GM10266 (cell line): Measurements from ENCODE around the gene TNS4.
A peak's percentile ranks its signal among the peaks of the same experiment; 100 is the strongest.

Source experiments
- DNase-seq: peaks from one replicate; pipeline ENCODE4 v3.0.0; 2012; ENCODE audit errors: extremely low spot score
- TF ChIP-seq, protein P1 (sequence below): IDR thresholded peaks from 2 replicates; pipeline ENCODE4 v1.5.1; 2012; ENCODE audit warnings: mild to moderate bottlenecking, low read depth; ENCODE audit not compliant: control insufficient read depth, insufficient read depth; ENCODE audit errors: missing control alignments

TNS4 gene

DNA sequence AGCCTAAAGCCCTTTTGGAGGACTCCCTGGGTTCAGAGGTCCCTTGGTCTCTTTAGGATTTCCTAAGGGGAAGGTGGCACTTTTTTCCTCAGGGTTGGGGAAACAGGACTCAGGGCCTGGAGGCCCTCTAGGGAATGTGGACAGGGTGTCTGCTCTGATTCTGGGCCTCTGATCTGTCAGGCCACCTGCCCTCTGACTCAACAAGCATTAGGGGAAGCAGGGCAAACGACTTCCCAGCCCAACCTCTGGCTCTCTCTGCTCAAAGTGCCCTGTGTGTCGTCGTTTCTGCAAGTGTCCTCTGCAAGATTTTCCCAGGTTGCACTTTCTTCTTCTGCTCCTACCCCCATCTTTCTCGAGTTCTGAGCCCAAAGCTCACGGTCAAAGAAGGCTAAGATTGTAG lies 64.8 kb downstream of the TNS4 start:
- TF ChIP-seq, protein P1, sequence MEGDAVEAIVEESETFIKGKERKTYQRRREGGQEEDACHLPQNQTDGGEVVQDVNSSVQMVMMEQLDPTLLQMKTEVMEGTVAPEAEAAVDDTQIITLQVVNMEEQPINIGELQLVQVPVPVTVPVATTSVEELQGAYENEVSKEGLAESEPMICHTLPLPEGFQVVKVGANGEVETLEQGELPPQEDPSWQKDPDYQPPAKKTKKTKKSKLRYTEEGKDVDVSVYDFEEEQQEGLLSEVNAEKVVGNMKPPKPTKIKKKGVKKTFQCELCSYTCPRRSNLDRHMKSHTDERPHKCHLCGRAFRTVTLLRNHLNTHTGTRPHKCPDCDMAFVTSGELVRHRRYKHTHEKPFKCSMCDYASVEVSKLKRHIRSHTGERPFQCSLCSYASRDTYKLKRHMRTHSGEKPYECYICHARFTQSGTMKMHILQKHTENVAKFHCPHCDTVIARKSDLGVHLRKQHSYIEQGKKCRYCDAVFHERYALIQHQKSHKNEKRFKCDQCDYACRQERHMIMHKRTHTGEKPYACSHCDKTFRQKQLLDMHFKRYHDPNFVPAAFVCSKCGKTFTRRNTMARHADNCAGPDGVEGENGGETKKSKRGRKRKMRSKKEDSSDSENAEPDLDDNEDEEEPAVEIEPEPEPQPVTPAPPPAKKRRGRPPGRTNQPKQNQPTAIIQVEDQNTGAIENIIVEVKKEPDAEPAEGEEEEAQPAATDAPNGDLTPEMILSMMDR = no peak

GRCh38 chr17:40433551-40434415 lies 67.6 kb downstream of the TNS4 start:
- no peak for DNase-seq
- TF ChIP-seq, protein P1 = peak; percentile 40

More for the DNA sequence above, 64.8 kb downstream of the TNS4 start:
- no peak for DNase-seq

DNA sequence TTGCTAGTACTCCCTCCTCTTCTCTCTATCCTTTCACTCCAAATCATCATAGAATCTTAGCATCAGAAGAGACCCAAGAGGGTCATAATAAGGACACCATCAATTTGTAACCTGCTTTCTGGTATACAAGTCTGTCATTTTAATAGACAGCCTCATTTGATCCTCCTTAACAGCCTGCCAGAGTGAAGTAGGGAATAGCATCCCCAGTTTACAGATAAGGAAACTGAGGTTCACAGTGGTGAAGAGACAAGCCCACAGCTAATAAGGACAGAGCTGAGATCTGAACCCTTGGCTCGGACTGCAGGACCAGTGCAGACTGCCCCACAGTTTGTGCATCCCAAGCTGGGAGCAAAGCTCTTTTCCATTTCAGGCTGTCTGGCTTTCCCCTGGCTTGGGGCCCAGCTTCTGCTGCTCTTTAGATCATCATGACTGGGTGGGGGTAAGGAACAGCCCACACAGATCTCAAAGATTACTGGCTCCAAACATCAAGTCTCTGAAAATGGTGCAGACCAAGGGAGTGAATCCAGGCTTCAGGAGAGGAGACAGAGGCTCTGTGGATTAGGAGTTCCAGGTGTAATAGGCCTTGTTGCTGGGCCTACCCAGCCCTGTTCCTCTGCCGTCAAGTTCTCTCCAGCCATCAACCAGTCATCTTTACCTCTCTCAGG lies 68.4 kb downstream of the TNS4 start:
- TF ChIP-seq, protein P1 = no peak
- no peak for DNase-seq

GRCh38 chr17:40431231-40431602 lies 70.2 kb downstream of the TNS4 start:
- DNase-seq = no peak
- TF ChIP-seq, protein P1 = no peak

DNA sequence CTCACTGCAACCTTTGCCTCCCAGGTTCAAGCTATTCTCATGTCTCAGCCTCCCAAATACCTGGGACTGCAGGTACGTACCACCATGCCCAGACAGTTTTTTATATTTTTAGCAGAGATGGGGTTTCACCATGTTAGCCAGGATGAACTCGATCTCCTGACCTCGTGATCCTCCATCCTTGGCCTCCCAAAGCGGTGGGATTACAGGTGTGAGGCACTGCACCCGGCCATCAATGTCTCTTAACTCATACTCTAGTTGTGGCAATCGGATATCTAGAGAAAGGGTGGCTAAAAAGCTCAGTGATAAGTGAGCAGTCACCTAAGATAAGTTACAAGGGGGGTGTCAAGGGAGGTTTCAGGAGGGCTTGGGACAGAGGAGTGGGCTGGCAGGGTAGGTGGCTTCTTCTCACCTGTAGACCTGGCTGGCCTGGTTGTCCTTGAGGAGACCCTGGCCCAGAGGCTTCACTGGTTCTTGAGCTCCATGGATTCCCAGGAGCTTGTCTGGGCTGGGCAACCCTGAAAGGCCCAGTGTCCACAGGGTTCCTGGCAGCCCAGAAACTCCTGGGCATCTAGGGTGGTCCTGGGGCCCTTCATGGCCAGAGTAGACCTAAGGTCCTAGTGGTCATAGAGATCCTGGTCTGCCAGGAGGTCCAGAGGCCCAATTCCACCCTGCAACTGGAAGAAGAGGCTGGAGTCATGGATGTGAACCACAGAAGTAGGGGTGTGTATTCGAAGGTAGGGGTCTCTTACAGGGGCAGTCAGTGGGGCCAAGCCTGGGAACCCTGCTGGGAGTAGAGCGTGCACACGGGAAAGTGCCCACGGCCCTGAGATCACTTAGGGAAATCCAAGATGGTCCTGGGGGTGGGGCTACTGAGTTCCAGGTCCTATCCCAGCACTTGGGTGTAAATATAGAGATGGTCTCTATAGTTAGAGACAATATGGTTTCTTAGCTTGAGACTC lies 70.9 kb downstream of the TNS4 start:
- TF ChIP-seq, protein P1 = no peak
- DNase-seq = no peak

DNA sequence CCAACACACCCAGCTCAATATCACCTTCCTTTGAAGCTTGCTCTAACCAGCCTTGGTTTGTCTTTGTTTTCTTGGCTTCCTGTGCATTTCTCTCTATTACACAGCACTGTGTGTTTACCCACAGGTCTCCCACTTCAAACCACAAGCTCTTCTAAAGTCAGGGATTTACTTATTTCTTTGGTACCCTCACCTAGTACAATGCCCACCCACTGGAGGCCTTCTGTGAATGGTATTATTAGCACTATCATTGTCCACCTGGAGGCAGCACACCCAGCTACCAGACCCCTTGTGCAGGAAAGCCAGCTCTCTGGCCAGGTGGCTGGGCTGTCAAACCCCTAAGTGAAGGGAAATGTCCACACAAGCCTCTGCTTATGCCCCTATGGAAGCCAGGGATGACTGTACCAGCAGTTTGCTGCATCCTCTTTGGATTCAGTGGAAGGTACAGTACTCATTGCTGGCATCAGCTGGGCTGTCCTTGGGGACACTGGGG lies 74.4 kb downstream of the TNS4 start:
- TF ChIP-seq, protein P1 = peak; percentile 10
- DNase-seq = no peak
